A549 (cell line): ENCODE measurements around the gene ABCA7.

Source experiments
- JUNB ChIP-seq: fragments of >200 bp; sonication (Bioruptor Twin); formaldehyde crosslinking; IDR thresholded peaks from 2 replicates; pipeline ENCODE4 v1.6.1; 2016
- RNF2 ChIP-seq: fragments of 200-600 bp; sonication (generic); IDR thresholded peaks from 2 replicates; pipeline ENCODE4 v1.6.1; 2016; ENCODE audit warnings: low read depth, mild to moderate bottlenecking, antibody characterized with exemption, moderate library complexity, borderline replicate concordance
- TFCP2L1 ChIP-seq: fragments of 250-450 bp; sonication (Bioruptor Pico); IDR thresholded peaks from 2 replicates; pipeline ENCODE4 v1.5.0; 2021; ENCODE audit warnings: mild to moderate bottlenecking
- TF ChIP-seq, protein P1 (sequence below): IDR thresholded peaks from 2 replicates; pipeline ENCODE4 v1.6.1; 2012
- TF ChIP-seq, protein P2 (sequence below): fragments of >200 bp; sonication (Bioruptor Twin); formaldehyde crosslinking; IDR thresholded peaks from 3 replicates; pipeline ENCODE4 v1.6.1; 2016
- TF ChIP-seq, protein P3 (sequence below): fragments of >200 bp; sonication (Bioruptor Twin); formaldehyde crosslinking; IDR thresholded peaks from 3 replicates; pipeline ENCODE4 v1.5.1; 2016

DNA sequence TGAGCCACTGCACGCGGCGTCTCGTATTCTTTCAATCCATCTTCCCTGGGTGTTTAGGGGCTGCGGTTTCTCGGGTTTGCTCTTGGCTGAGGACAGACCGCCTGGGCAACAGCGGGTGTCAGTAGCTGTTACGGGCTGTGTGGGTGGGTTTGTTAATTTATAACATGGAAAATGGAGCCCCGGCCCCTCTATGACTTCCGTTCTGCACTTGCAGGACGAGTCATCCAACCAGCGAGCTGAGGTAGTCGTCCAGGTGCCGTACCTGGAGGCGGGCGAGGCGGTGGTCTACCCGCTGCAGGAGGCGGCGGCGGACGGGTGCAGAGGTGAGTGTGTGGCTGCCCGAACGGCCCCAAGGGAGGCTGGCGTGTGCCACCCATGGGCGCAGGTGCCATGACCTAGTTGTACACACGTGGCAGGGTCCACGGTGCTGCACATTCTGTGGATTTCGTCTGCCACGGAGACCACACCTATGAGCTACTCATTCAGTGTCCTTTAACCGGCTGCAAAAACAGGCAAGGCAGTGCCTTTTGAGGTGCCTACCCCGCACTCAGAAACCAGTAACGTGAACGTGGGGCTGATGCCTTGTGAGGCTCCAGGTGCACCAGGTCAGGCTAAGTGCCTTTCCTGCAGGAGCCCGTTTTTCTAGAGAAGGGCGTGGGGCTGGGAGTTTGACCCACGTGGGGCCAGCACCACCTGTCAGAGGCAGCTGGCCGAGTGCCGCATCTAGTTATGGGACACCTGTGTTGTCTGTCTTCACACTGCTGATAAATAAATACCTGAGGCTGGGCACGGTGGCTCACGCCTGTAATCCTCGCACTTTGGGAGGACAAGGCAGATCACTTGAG lies 44.3 kb downstream of the ABCA7 start:
- TF ChIP-seq, protein P1, sequence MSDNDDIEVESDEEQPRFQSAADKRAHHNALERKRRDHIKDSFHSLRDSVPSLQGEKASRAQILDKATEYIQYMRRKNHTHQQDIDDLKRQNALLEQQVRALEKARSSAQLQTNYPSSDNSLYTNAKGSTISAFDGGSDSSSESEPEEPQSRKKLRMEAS: no peak
- TF ChIP-seq, protein P2, sequence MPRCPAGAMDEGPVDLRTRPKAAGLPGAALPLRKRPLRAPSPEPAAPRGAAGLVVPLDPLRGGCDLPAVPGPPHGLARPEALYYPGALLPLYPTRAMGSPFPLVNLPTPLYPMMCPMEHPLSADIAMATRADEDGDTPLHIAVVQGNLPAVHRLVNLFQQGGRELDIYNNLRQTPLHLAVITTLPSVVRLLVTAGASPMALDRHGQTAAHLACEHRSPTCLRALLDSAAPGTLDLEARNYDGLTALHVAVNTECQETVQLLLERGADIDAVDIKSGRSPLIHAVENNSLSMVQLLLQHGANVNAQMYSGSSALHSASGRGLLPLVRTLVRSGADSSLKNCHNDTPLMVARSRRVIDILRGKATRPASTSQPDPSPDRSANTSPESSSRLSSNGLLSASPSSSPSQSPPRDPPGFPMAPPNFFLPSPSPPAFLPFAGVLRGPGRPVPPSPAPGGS: no peak
- TF ChIP-seq RNF2 (no peak), JUNB (no peak), TFCP2L1 (CRISPR knock-in tag) (no peak)
- TF ChIP-seq, protein P3, sequence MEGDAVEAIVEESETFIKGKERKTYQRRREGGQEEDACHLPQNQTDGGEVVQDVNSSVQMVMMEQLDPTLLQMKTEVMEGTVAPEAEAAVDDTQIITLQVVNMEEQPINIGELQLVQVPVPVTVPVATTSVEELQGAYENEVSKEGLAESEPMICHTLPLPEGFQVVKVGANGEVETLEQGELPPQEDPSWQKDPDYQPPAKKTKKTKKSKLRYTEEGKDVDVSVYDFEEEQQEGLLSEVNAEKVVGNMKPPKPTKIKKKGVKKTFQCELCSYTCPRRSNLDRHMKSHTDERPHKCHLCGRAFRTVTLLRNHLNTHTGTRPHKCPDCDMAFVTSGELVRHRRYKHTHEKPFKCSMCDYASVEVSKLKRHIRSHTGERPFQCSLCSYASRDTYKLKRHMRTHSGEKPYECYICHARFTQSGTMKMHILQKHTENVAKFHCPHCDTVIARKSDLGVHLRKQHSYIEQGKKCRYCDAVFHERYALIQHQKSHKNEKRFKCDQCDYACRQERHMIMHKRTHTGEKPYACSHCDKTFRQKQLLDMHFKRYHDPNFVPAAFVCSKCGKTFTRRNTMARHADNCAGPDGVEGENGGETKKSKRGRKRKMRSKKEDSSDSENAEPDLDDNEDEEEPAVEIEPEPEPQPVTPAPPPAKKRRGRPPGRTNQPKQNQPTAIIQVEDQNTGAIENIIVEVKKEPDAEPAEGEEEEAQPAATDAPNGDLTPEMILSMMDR: no peak
